OCI-LY3 (cell line): ENCODE results near the gene UBE2K.
"Not testable (repeated sequence)": the region's sequence is repeated elsewhere in the genome, so short reads cannot be mapped to it uniquely, and the experiment has no call there.

Experiments used
- CTCF ChIP-seq: fragments of 200-600, 300-600 bp; sonication (generic); IDR thresholded peaks from 2 replicates; pipeline ENCODE4 v1.5.1; 2014; ENCODE audit warnings: antibody characterized with exemption, low read length, low read depth
- EZH2phosphoT487 ChIP-seq: fragments of 200-600 bp; shearing (Covaris generic); IDR thresholded peaks from 2 replicates; pipeline ENCODE4 v1.6.1; 2018; ENCODE audit warnings: antibody characterized with exemption, mixed run types, low read depth

- not testable (repeated sequence) for TF ChIP-seq CTCF, EZH2phosphoT487
These were observed 16.9 kb upstream of the UBE2K start for GRCh38 chr4:39681003-39681402.
